C4-2B (cell line): ENCODE data around the gene ALDOC.
A peak's percentile ranks its signal among the peaks of the same experiment; 100 is the strongest.

Experiments used
- H3K27ac ChIP-seq: fragments of 450-650 bp; 2 replicates; pipeline ENCODE4 v1.5.1; 2017
- ZFX ChIP-seq: fragments of 450-650 bp; IDR thresholded peaks from 2 replicates; pipeline ENCODE4 v1.6.1; 2017
- TF ChIP-seq, protein P1 (sequence below): fragments of 450-650 bp; conservative IDR thresholded peaks from 2 replicates; pipeline ENCODE4 v1.5.1; 2017; ENCODE audit warnings: mild to moderate bottlenecking

Gene ALDOC

DNA sequence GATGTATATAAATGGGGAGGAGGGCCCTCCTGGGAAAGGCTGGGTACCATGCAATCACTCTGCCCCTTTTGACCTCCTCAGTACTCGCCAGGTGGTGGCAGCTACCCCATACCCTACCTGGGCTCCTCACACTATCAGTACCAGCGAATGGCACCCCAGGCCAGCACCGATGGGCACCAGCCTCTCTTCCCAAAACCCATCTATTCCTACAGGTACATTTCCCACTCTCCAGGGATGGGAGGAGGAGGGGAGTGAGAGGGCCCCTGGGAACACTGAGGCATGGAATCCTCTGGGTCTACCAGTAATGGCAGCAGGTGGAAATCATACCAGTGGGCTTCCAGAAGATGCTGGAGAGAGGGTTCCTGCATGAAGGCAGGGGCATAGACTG lies 47.7 kb downstream of the ALDOC start:
- no peak for TF ChIP-seq ZFX
- TF ChIP-seq, protein P1, sequence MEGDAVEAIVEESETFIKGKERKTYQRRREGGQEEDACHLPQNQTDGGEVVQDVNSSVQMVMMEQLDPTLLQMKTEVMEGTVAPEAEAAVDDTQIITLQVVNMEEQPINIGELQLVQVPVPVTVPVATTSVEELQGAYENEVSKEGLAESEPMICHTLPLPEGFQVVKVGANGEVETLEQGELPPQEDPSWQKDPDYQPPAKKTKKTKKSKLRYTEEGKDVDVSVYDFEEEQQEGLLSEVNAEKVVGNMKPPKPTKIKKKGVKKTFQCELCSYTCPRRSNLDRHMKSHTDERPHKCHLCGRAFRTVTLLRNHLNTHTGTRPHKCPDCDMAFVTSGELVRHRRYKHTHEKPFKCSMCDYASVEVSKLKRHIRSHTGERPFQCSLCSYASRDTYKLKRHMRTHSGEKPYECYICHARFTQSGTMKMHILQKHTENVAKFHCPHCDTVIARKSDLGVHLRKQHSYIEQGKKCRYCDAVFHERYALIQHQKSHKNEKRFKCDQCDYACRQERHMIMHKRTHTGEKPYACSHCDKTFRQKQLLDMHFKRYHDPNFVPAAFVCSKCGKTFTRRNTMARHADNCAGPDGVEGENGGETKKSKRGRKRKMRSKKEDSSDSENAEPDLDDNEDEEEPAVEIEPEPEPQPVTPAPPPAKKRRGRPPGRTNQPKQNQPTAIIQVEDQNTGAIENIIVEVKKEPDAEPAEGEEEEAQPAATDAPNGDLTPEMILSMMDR = no peak
- peak overlapping the region; percentile 86 for H3K27ac ChIP-seq

DNA sequence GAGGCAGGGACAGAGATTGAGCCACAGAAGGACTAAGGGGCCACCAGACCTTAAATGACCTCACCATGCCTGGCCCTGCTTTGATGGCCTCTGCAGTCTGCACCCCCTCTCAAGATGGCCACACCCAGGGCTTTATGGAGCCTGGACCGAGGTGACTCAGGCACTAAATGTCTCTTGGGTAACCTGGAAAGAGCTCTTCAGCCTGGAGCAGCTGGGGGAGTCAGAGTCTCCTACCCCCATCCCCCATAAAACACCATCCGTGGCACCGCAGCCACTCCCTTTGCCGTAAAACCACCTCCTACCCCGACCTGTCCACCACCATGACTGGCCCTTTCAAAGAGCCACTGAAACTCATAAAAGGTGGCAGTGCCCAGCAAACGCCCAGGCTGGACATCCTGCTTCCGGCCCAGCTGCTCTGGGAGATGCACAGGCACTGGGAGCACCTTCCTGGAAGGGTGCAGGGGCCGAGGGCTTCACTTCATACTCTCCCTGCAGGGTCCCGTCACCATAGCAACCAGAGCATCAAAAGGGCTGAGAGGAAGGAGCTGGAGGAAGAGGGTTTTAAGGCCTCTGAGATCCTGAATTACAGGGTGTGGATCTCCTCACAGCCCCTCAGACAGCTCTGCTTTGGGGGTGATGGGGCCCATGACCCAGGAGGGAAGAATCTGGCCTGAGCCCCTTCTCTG lies 48.2 kb downstream of the ALDOC start:
- TF ChIP-seq, protein P1 = no peak
- TF ChIP-seq ZFX = no peak
- peak overlapping the region; percentile 86 for H3K27ac ChIP-seq

DNA sequence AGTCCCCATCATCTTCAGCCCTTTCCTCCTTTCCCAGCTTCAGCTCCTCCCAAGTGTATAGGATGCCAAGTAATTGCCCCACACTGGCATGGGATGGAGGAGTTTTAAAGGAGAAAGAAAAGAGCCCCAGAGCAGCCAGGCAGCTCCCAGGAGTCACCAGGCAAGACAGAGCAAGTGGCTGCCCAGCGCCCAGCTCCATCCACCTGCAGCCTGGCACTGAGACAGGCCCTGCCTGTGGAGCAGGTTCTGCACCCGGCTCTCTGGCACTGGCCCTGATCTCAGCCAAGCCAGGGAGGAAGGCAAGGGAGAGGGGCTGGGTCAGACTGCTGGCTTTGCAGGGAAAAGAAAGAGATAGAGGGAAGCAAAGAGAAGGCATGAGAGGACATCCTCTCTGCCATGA lies 48.8 kb downstream of the ALDOC start:
- H3K27ac ChIP-seq = peak overlapping the region; percentile 86
- TF ChIP-seq ZFX = no peak
- TF ChIP-seq, protein P1 = no peak

DNA sequence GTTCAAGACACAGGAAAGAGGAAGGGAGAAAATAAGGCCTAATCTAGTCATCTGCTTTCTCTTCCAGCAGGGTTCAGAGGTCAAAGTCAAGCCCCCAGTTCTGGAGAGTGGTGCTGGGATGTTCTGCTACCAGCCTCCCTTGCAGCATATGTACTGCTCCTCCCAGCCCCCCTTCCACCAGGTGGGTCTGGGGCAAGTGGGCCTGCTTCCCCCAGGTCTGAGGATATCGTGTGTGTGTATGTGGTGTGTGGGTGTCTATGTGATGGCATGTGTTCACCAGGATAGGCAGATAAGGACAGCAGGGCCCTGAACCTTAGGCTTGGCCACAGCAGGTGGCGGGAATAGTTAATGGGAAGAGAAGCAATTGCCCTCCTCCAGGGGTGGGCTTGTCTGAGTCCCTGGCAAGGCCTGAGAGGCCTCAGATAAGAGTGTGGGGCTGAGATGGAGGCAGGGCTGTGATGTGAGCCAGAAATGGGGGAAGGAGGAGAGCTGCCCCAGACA lies 49.5 kb downstream of the ALDOC start:
- H3K27ac ChIP-seq = peak overlapping the region; percentile 86

DNA sequence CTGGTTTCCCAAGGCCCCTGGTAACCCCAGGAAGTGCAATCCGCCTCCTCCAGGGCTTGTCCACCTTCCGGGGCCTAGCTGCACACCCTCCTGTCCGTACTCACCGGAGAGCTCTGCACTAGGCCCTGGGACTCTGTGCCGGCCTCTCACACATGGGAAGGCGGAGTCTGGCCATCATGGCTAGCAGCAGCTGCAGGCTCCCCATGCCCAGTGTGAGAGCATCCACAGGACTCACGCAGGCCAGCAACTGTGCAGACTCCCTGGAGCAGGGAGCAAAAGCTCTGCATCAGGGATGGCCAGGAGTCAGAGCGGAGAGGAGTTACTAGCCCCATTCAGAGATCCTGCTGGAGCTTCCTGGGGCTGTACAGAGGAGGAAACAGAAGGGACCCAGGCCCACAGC lies 50.3 kb downstream of the ALDOC start:
- peak overlapping the region; percentile 86 for H3K27ac ChIP-seq
- TF ChIP-seq, protein P1 = no peak
- TF ChIP-seq ZFX = no peak

More for the DNA sequence above, 49.5 kb downstream of the ALDOC start:
- TF ChIP-seq, protein P1 = no peak
- TF ChIP-seq ZFX = no peak

DNA sequence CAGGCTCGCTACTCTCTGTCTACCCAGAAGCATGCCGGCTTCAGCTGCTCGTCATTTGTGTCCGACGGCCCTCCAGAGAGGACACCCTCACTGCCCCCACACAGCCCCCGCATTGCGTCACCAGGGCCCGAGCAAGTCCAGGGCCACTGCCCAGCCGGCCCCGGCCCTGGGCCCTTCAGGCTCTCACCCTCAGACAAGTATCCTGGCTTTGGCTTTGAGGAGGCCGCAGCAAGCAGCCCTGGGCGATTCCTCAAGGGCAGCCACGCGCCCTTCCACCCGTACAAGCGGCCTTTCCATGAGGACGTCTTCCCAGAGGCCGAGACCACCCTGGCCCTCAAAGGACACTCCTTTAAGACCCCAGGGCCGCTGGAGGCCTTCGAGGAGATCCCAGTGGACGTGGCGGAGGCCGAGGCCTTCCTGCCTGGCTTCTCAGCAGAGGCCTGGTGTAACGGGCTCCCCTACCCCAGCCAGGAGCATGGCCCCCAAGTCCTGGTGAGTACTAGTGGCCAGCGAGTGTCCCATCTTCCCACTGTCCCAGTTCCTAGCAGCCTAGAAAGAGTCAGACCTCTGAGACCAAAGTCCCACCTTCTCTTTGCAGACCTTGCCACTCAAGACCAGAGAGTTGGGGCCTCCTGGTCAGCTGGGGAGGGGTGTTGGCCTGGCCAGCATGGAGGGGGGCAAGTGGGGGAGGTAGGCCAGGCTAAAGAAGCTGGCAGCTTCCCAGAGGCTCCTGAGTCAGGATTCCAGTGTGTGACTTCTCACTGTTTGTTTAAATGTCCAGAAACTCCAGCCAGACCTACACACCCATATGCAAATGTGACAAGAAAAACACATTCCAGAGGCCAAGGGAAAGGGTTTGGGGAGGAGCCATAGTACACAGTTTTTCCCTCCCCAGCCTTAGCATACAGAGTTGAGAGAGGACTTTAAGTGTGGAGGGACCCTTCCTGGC lies 51.9 kb downstream of the ALDOC start:
- peak overlapping the region; percentile 86 for H3K27ac ChIP-seq
- TF ChIP-seq ZFX = no peak
- TF ChIP-seq, protein P1 = no peak

DNA sequence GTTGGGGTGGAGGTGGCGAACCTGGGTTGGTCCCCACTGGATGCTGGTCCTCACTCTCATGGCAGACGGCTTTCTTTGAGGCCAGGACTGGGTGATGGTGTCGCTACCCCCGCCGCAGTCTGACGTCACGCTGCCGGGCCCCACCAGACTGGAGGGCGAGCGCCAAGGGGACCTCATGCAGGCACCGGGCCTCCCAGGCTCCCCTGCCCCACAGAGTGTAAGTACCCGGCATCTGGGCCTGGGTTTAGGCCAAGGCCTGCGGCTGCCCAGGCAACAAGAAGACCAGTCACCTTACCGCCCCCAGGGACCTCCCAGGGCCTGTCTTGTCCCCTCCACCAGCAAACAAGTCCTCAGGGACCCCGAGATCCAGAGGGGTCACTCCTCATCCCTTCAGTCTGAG lies 52.8 kb downstream of the ALDOC start:
- H3K27ac ChIP-seq = peak overlapping the region; percentile 86
- TF ChIP-seq, protein P1 = no peak
- TF ChIP-seq ZFX = no peak
